ENCODE data around the gene UPF2.

DNA sequence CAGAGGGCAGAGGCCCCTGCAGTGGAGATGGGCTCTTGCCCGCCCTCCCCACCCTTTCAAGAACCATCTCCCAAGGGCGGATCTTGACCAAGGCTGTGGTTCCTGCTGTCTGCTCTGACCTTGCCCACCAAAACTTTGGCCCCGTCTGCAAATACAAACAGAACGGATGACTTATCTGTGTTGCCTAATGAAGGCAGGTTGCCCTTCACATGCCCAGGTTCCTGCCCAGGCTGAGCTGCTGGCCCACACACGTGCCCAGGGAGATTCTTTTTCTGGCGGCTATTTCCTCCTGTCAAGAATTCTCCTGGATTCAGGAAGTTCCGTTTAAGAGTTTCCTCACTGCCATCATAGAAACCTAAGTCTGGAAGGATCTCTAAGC lies 141.2 kb downstream of the UPF2 start:
- TF ChIP-seq, protein P1, sequence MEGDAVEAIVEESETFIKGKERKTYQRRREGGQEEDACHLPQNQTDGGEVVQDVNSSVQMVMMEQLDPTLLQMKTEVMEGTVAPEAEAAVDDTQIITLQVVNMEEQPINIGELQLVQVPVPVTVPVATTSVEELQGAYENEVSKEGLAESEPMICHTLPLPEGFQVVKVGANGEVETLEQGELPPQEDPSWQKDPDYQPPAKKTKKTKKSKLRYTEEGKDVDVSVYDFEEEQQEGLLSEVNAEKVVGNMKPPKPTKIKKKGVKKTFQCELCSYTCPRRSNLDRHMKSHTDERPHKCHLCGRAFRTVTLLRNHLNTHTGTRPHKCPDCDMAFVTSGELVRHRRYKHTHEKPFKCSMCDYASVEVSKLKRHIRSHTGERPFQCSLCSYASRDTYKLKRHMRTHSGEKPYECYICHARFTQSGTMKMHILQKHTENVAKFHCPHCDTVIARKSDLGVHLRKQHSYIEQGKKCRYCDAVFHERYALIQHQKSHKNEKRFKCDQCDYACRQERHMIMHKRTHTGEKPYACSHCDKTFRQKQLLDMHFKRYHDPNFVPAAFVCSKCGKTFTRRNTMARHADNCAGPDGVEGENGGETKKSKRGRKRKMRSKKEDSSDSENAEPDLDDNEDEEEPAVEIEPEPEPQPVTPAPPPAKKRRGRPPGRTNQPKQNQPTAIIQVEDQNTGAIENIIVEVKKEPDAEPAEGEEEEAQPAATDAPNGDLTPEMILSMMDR (IDR thresholded peaks at IDR 0.05): no peak
- TF ChIP-seq POLR2AphosphoS5 (IDR thresholded peaks at IDR 0.05): no peak
- no peak for TF ChIP-seq POLR2A (IDR thresholded peaks at IDR 0.05)
- TF ChIP-seq EP300 (IDR thresholded peaks at IDR 0.05): no peak
